Esophagus muscularis mucosa (tissue), 3 donors: Measurements from ENCODE around the gene CDX1.

Experiments used
- CTCF ChIP-seq, 3 experiments: fragments of 200-600 bp in 2 of 3; fragments of 450-650 bp in 1 of 3; sonication (generic) in 2 of 3; IDR thresholded peaks; one replicate each; pipeline ENCODE4 v1.5.1; 2017 to 2019; ENCODE audit warnings: antibody characterized with exemption in 3 of 3, mild to moderate bottlenecking in 2 of 3, moderate library complexity in 1 of 3
- POLR2A ChIP-seq: fragments of 450-650 bp; IDR thresholded peaks from one replicate; pipeline ENCODE4 v1.6.1; 2017; ENCODE audit warnings: antibody characterized with exemption, moderate library complexity, mild to moderate bottlenecking, low read depth

DNA sequence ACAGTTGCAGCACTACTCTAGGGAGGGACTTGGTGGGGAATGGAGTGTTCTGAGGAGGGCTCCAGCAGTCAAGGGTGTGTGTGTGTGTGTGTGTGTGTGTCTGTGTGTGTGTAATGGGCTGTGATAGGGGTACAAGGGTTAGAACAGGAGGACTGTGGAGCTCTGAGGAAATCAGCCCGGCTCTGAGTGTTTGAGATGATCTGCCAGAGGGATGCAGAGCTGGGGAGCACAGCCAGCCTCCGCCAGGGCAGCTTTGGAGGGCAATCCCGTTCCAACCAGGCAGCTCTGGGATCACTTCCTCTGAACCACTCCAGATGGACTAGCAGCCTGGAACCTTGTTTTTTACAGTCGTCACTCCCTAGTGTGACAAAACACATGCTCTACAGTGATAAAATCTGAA is 20.3 kb downstream of the CDX1 start:
- TF ChIP-seq CTCF (IDR thresholded peaks at IDR 0.05) (no peak), POLR2A (no peak)
